HG02852 (cell line): Measurements from ENCODE around the gene ADGRE2.
"Not testable (repeated sequence)": the region's sequence is repeated elsewhere in the genome, so short reads cannot be mapped to it uniquely, and the experiment has no call there.

Source experiments
- ATAC-seq: cut with Tn5 transposase; IDR thresholded peaks from one replicate; pipeline ENCODE4 v1.9.1; 2021; ENCODE audit warnings: mild to moderate bottlenecking, moderate library complexity; ENCODE audit not compliant: unreplicated experiment

ADGRE2 gene

GRCh38 chr19:14778110-14778845 lies at the start of gene ADGRE2:
Gene ADGRE2, minus strand, starts transcription at chr19:14778560. Its CDS starts 1,804 bp downstream, at chr19:14776756.
- ATAC-seq: not testable (repeated sequence)

GRCh38 chr19:14826006-14826405 lies 47.6 kb upstream of the ADGRE2 start:
- ATAC-seq: no peak

GRCh38 chr19:14821937-14822336 lies 43.6 kb upstream of the ADGRE2 start:
- ATAC-seq: no peak

GRCh38 chr19:14818588-14818987 lies 40.2 kb upstream of the ADGRE2 start:
- ATAC-seq: no peak

GRCh38 chr19:14817052-14817451 lies 38.7 kb upstream of the ADGRE2 start:
- ATAC-seq: no peak

- ATAC-seq: no peak
Observed at GRCh38 chr19:14814982-14815652, 36.8 kb upstream of the ADGRE2 start.

GRCh38 chr19:14809272-14810057 lies 31.1 kb upstream of the ADGRE2 start:
- no peak for ATAC-seq

- ATAC-seq: no peak
Observed at GRCh38 chr19:14804765-14805164, 26.4 kb upstream of the ADGRE2 start.

- no peak for ATAC-seq
Observed at GRCh38 chr19:14798760-14799159, 20.4 kb upstream of the ADGRE2 start.

GRCh38 chr19:14796021-14796420 lies 17.7 kb upstream of the ADGRE2 start:
- no peak for ATAC-seq

GRCh38 chr19:14795078-14795721 lies 16.8 kb upstream of the ADGRE2 start:
- ATAC-seq: no peak

GRCh38 chr19:14792250-14792649 lies 13.9 kb upstream of the ADGRE2 start:
- ATAC-seq: not testable (repeated sequence)

- no peak for ATAC-seq
Observed at GRCh38 chr19:14786421-14786851, 8.1 kb upstream of the ADGRE2 start.

- peak; percentile 41 for ATAC-seq
Observed at GRCh38 chr19:14785102-14785793, 6.9 kb upstream of the ADGRE2 start.

- peak; percentile 75 for ATAC-seq
Observed at GRCh38 chr19:14784730-14785101, 6.4 kb upstream of the ADGRE2 start.

GRCh38 chr19:14783410-14783998 lies 5.1 kb upstream of the ADGRE2 start:
- ATAC-seq: not testable (repeated sequence)

GRCh38 chr19:14782626-14783409 lies 4.5 kb upstream of the ADGRE2 start:
- ATAC-seq: no peak

- not testable (repeated sequence) for ATAC-seq
Observed at GRCh38 chr19:14781713-14782536, 3.6 kb upstream of the ADGRE2 start.
